Measurements from ENCODE around the gene BAIAP2.

- TF ChIP-seq CTCF (IDR thresholded peaks at IDR 0.05): no peak
- TF ChIP-seq POLR2A (IDR thresholded peaks at IDR 0.05): no peak
- no peak for TF ChIP-seq EP300 (IDR thresholded peaks at IDR 0.05)
These were observed 31.9 kb downstream of the BAIAP2 start for GRCh38 chr17:81066771-81067315.
